ENCODE data around the gene ARHGAP21. TPM values are rescaled to one million over a fixed set of nuclear protein-coding genes. Genes with fewer than 3 reads are reported as not detected.

Gene ARHGAP21
- total RNA-seq, 1 experiment from 2014 or later: 45.8 TPM

- Histone ChIP-seq H3K27ac (ENCODE audit: low read length) (no peak overlapping the region), H3K4me3 (ENCODE audit: low read depth in 2 of 2, low read length in 2 of 2) (no peak overlapping the region), H3K9me3 (ENCODE audit: control insufficient read depth, insufficient read depth, low read depth, low read length) (no peaks in the 10 kb centered on the region), H3K36me3 (ENCODE audit: control insufficient read depth, insufficient read depth, low read length) (no peaks in the 10 kb centered on the region), H3K4me1 (ENCODE audit: control insufficient read depth, insufficient read depth, low read length) (no peaks in the 10 kb centered on the region), H3K27me3 (ENCODE audit: control insufficient read depth, insufficient read depth, low read length) (0 out of 2 replicates have a peak, but pooled peaks cover 2% of the 10 kb centered on the region)
- POLR2A ChIA-PET: interaction anchor here (0.5 kb wide), 1 partner anchor 42 kb away, joined by 3 read pairs; no protein-coding TSS in a partner anchor
- TF ChIP-seq TCF7L2 (IDR thresholded peaks at IDR 0.05; ENCODE audit: low read depth, low read length) (no peak), POLR2AphosphoS5 (IDR thresholded peaks at IDR 0.05; ENCODE audit: low read depth, low read length) (no peak), SIN3A (IDR thresholded peaks at IDR 0.05; ENCODE audit: borderline replicate concordance, insufficient read depth, low read depth, low read length) (no peak)
- TF ChIP-seq, protein P1, sequence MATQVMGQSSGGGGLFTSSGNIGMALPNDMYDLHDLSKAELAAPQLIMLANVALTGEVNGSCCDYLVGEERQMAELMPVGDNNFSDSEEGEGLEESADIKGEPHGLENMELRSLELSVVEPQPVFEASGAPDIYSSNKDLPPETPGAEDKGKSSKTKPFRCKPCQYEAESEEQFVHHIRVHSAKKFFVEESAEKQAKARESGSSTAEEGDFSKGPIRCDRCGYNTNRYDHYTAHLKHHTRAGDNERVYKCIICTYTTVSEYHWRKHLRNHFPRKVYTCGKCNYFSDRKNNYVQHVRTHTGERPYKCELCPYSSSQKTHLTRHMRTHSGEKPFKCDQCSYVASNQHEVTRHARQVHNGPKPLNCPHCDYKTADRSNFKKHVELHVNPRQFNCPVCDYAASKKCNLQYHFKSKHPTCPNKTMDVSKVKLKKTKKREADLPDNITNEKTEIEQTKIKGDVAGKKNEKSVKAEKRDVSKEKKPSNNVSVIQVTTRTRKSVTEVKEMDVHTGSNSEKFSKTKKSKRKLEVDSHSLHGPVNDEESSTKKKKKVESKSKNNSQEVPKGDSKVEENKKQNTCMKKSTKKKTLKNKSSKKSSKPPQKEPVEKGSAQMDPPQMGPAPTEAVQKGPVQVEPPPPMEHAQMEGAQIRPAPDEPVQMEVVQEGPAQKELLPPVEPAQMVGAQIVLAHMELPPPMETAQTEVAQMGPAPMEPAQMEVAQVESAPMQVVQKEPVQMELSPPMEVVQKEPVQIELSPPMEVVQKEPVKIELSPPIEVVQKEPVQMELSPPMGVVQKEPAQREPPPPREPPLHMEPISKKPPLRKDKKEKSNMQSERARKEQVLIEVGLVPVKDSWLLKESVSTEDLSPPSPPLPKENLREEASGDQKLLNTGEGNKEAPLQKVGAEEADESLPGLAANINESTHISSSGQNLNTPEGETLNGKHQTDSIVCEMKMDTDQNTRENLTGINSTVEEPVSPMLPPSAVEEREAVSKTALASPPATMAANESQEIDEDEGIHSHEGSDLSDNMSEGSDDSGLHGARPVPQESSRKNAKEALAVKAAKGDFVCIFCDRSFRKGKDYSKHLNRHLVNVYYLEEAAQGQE (IDR thresholded peaks at IDR 0.05; ENCODE audit: insufficient read depth in 1 of 2, low read depth in 2 of 2, low read length in 1 of 2): no peak
- TF ChIP-seq, protein P2, sequence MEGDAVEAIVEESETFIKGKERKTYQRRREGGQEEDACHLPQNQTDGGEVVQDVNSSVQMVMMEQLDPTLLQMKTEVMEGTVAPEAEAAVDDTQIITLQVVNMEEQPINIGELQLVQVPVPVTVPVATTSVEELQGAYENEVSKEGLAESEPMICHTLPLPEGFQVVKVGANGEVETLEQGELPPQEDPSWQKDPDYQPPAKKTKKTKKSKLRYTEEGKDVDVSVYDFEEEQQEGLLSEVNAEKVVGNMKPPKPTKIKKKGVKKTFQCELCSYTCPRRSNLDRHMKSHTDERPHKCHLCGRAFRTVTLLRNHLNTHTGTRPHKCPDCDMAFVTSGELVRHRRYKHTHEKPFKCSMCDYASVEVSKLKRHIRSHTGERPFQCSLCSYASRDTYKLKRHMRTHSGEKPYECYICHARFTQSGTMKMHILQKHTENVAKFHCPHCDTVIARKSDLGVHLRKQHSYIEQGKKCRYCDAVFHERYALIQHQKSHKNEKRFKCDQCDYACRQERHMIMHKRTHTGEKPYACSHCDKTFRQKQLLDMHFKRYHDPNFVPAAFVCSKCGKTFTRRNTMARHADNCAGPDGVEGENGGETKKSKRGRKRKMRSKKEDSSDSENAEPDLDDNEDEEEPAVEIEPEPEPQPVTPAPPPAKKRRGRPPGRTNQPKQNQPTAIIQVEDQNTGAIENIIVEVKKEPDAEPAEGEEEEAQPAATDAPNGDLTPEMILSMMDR (IDR thresholded peaks at IDR 0.05): no peak
- ATAC-seq (no peak), DNase-seq (ENCODE audit: low read depth, low spot score) (no peak)
- CTCF ChIA-PET: no interaction called here
- in situ Hi-C loops (cut with HindIII; ENCODE audit: low pct_unique_long_range_greater_than_20kb, low sequenced_read_pairs) (no loop called here), intact Hi-C loops (cut with micrococcal nuclease; ENCODE audit: unreplicated experiment) (no loop called here)
- no TSS peak for BruUV-seq (replicated peaks)
These were observed 153.6 kb downstream of the ARHGAP21 start for GRCh38 chr10:24569828-24570657.

GRCh38 chr10:24569330-24569796 lies 154.3 kb downstream of the ARHGAP21 start:
- intact Hi-C loops (cut with micrococcal nuclease; ENCODE audit: unreplicated experiment): no loop called here

More at GRCh38 chr10:24569330-24569796, 154.3 kb downstream of the ARHGAP21 start:
- POLR2A ChIA-PET: no interaction called here
- no peak overlapping the region for H3K27ac ChIP-seq (ENCODE audit: low read length)
- no peaks in the 10 kb centered on the region for H3K36me3 ChIP-seq (ENCODE audit: control insufficient read depth, insufficient read depth, low read length)
- 0 out of 2 replicates have a peak, but pooled peaks cover 2% of the 10 kb centered on the region for H3K27me3 ChIP-seq (ENCODE audit: control insufficient read depth, insufficient read depth, low read length)
- in situ Hi-C loops (cut with HindIII; ENCODE audit: low pct_unique_long_range_greater_than_20kb, low sequenced_read_pairs): no loop called here
- no TSS peak for BruUV-seq (replicated peaks)
- TF ChIP-seq, protein P2 (IDR thresholded peaks at IDR 0.05): no peak
- no peak for TF ChIP-seq SIN3A (IDR thresholded peaks at IDR 0.05; ENCODE audit: borderline replicate concordance, insufficient read depth, low read depth, low read length)
- TF ChIP-seq, protein P1 (IDR thresholded peaks at IDR 0.05; ENCODE audit: insufficient read depth in 1 of 2, low read depth in 2 of 2, low read length in 1 of 2): no peak
- no peak for TF ChIP-seq POLR2AphosphoS5 (IDR thresholded peaks at IDR 0.05; ENCODE audit: low read depth, low read length)
- TF ChIP-seq TCF7L2 (IDR thresholded peaks at IDR 0.05; ENCODE audit: low read depth, low read length): no peak
- CTCF ChIA-PET: no interaction called here
- ATAC-seq: no peak
- no peak overlapping the region for H3K4me3 ChIP-seq (ENCODE audit: low read depth in 2 of 2, low read length in 2 of 2)
- no peaks in the 10 kb centered on the region for H3K9me3 ChIP-seq (ENCODE audit: control insufficient read depth, insufficient read depth, low read depth, low read length)
- DNase-seq (ENCODE audit: low read depth, low spot score): no peak
- H3K4me1 ChIP-seq (ENCODE audit: control insufficient read depth, insufficient read depth, low read length): no peaks in the 10 kb centered on the region
